ENCODE measurements around the gene FAM83G.
"Not testable (repeated sequence)": the region's sequence is repeated elsewhere in the genome, so short reads cannot be mapped to it uniquely, and the experiment has no call there.

Gene FAM83G

GRCh38 chr17:19004421-19005136 lies at the start of gene FAM83G:
TSS of gene FAM83G (minus strand) at chr17:19004764. CDS start at chr17:19004041, 723 bp downstream.
- peak; percentile 72 for DNase-seq

- DNase-seq = not testable (repeated sequence)
Measured at GRCh38 chr17:19048826-19049225, 44.3 kb upstream of the FAM83G start.

- not testable (repeated sequence) for DNase-seq
Measured at GRCh38 chr17:19047510-19047909, 42.9 kb upstream of the FAM83G start.

GRCh38 chr17:19046782-19047375 lies 42.3 kb upstream of the FAM83G start, which contains the start of gene GRAP:
TSS of gene GRAP (minus strand) at chr17:19046957. CDS start at chr17:19046926, 31 bp downstream.
- not testable (repeated sequence) for DNase-seq

GRCh38 chr17:19044643-19045042 lies 40.1 kb upstream of the FAM83G start:
- DNase-seq = not testable (repeated sequence)

- not testable (repeated sequence) for DNase-seq
Measured at GRCh38 chr17:19043032-19043431, 38.5 kb upstream of the FAM83G start.

GRCh38 chr17:19042369-19042768 lies 37.8 kb upstream of the FAM83G start:
- not testable (repeated sequence) for DNase-seq

GRCh38 chr17:19041871-19042270 lies 37.3 kb upstream of the FAM83G start:
- not testable (repeated sequence) for DNase-seq

GRCh38 chr17:19040350-19040749 lies 35.8 kb upstream of the FAM83G start:
- not testable (repeated sequence) for DNase-seq

- DNase-seq = not testable (repeated sequence)
Measured at GRCh38 chr17:19038730-19039129, 34.2 kb upstream of the FAM83G start.

- DNase-seq = not testable (repeated sequence)
Measured at GRCh38 chr17:19038007-19038406, 33.4 kb upstream of the FAM83G start.

- DNase-seq = not testable (repeated sequence)
Measured at GRCh38 chr17:19037547-19037946, 33.0 kb upstream of the FAM83G start.

- DNase-seq = not testable (repeated sequence)
Measured at GRCh38 chr17:19036186-19036585, 31.6 kb upstream of the FAM83G start.

GRCh38 chr17:19032377-19032988 lies 27.9 kb upstream of the FAM83G start:
- DNase-seq = not testable (repeated sequence)

- not testable (repeated sequence) for DNase-seq
Measured at GRCh38 chr17:19031729-19032128, 27.2 kb upstream of the FAM83G start.

- DNase-seq = not testable (repeated sequence)
Measured at GRCh38 chr17:19030771-19031449, 26.3 kb upstream of the FAM83G start.

GRCh38 chr17:19029740-19030139 lies 25.2 kb upstream of the FAM83G start:
- DNase-seq = not testable (repeated sequence)

GRCh38 chr17:19028671-19029070 lies 24.1 kb upstream of the FAM83G start:
- not testable (repeated sequence) for DNase-seq

GRCh38 chr17:19024101-19025078 lies 19.8 kb upstream of the FAM83G start:
- DNase-seq = peak; percentile 57

GRCh38 chr17:19023209-19023999 lies 18.8 kb upstream of the FAM83G start:
- DNase-seq = no peak

- DNase-seq = no peak
Measured at GRCh38 chr17:19022747-19023146, 18.2 kb upstream of the FAM83G start.

Measured in fibroblast of skin of right quadriceps (primary cell).